IMR-90 (cell line): ENCODE results near the gene IGSF8. TPM values are rescaled to one million over a fixed set of nuclear protein-coding genes. Genes with fewer than 3 reads are reported as not detected.

ENCODE experiments used
- ATAC-seq: fragments of 200-7000 bp; cut with Tn5 transposase; 2 replicates; pipeline ENCODE4 v1.9.1; 2020; ENCODE audit warnings: low read depth, mild to moderate bottlenecking, moderate library complexity
- BruUV-seq: library from RNA; stranded (reverse); fragments of 400-500 nt; replicated peaks from 2 replicates; lab custom pipeline; 2021; lab: Mats Ljungman, UMichigan
- CTCF ChIA-PET: fragments of 300-600 bp; formaldehyde crosslinking; extraction: SDS; loops from one replicate; lab custom pipeline; 2021; ENCODE audit warnings: antibody characterized with exemption; lab: Yijun Ruan, JAX
- POLR2A ChIA-PET: fragments of 300-600 bp; sonication (Branson Sonifier 250); formaldehyde crosslinking; loops from one replicate; lab custom pipeline; 2022; ENCODE audit warnings: antibody characterized with exemption; ENCODE audit not compliant: unreplicated experiment; lab: Charles Lee
- DNase-seq: peaks from one replicate; pipeline ENCODE4 v3.0.0; 2013
- H2AFZ ChIP-seq: replicated peaks from 2 replicates; pipeline ENCODE3; 2013; ENCODE audit warnings: low read length, mild to moderate bottlenecking; ENCODE audit not compliant: poor library complexity
- H2AK5ac ChIP-seq: 2 replicates; pipeline ENCODE4 v1.6.1; 2013; ENCODE audit warnings: low read depth, low read length, inconsistent platforms
- H2AK9ac ChIP-seq: replicated peaks from 2 replicates; pipeline ENCODE3; 2013; ENCODE audit warnings: mild to moderate bottlenecking, low read depth, low read length, moderate library complexity; ENCODE audit not compliant: poor library complexity
- H2BK120ac ChIP-seq: 2 replicates; pipeline ENCODE4 v1.6.1; 2013; ENCODE audit warnings: low read depth, low read length, inconsistent platforms
- H2BK15ac ChIP-seq: 3 replicates; pipeline ENCODE4 v1.6.1; 2013; ENCODE audit warnings: low read depth, low read length, inconsistent platforms
- H2BK20ac ChIP-seq: 2 replicates; pipeline ENCODE4 v1.6.1; 2013; ENCODE audit warnings: low read depth, mild to moderate bottlenecking, inconsistent platforms, low read length, moderate library complexity
- H2BK5ac ChIP-seq: 2 replicates; pipeline ENCODE4 v1.6.1; 2013; ENCODE audit warnings: mild to moderate bottlenecking, low read depth, low read length, inconsistent platforms; ENCODE audit not compliant: poor library complexity, severe bottlenecking
- H3K14ac ChIP-seq: replicated peaks from 2 replicates; pipeline ENCODE4 v1.6.1; 2013; ENCODE audit warnings: low read depth, low read length, inconsistent platforms
- H3K18ac ChIP-seq: 2 replicates; pipeline ENCODE4 v1.6.1; 2013; ENCODE audit warnings: low read depth, low read length, control low read depth
- H3K23ac ChIP-seq: 2 replicates; pipeline ENCODE4 v1.6.1; 2013; ENCODE audit warnings: low read depth, low read length, inconsistent platforms
- H3K27ac ChIP-seq: 2 replicates; pipeline ENCODE4 v1.5.1; 2013; ENCODE audit warnings: mild to moderate bottlenecking, control low read depth, low read length; ENCODE audit not compliant: insufficient read depth
- H3K27me3 ChIP-seq: 2 replicates; pipeline ENCODE4 v1.6.1; 2013; ENCODE audit warnings: low read length; ENCODE audit not compliant: control insufficient read depth, insufficient read depth
- H3K36me3 ChIP-seq: 2 replicates; pipeline ENCODE4 v1.6.1; 2013; ENCODE audit warnings: low read length, mixed read lengths; ENCODE audit not compliant: control insufficient read depth, insufficient read depth
- H3K4ac ChIP-seq: 2 replicates; pipeline ENCODE4 v1.6.1; 2013; ENCODE audit warnings: low read depth, low read length, inconsistent platforms
- H3K4me1 ChIP-seq: 2 replicates; pipeline ENCODE4 v1.6.1; 2013; ENCODE audit warnings: low read length, mixed read lengths; ENCODE audit not compliant: control insufficient read depth, insufficient read depth
- H3K4me2 ChIP-seq: 2 replicates; pipeline ENCODE4 v1.6.1; 2013; ENCODE audit warnings: low read depth, mild to moderate bottlenecking, control low read depth, low read length, moderate library complexity
- H3K4me3 ChIP-seq: 2 replicates; pipeline ENCODE4 v1.5.1; 2013; ENCODE audit warnings: low read depth, mild to moderate bottlenecking, control low read depth, low read length, moderate library complexity; ENCODE audit not compliant: insufficient read depth
- H3K56ac ChIP-seq: 2 replicates; pipeline ENCODE4 v1.6.1; 2013; ENCODE audit warnings: low read length, inconsistent platforms; ENCODE audit not compliant: insufficient read depth; ENCODE audit errors: extremely low read depth
- H3K79me1 ChIP-seq, 2 experiments: 2 replicates each; pipeline ENCODE4 v1.6.1; 2013; ENCODE audit warnings: low read length in 2 of 2, inconsistent platforms in 1 of 2, low read depth in 1 of 2
- H3K9ac ChIP-seq: 2 replicates; pipeline ENCODE4 v1.6.1; 2013; ENCODE audit warnings: low read depth, low read length, control low read depth
- H3K9me1 ChIP-seq: 2 replicates; pipeline ENCODE4 v1.6.1; 2013; ENCODE audit warnings: low read length, inconsistent platforms; ENCODE audit not compliant: insufficient read depth
- H3K9me3 ChIP-seq: 2 replicates; pipeline ENCODE4 v1.6.1; 2013; ENCODE audit warnings: low read length; ENCODE audit not compliant: control insufficient read depth, insufficient read depth
- H4K20me1 ChIP-seq: 2 replicates; pipeline ENCODE4 v1.6.1; 2013; ENCODE audit warnings: low read length, inconsistent platforms; ENCODE audit not compliant: insufficient read depth
- H4K5ac ChIP-seq: 2 replicates; pipeline ENCODE4 v1.6.1; 2013; ENCODE audit warnings: mild to moderate bottlenecking, low read depth, low read length, control low read depth
- H4K8ac ChIP-seq, 2 experiments: 2 replicates each; pipeline ENCODE4 v1.6.1; 2013; ENCODE audit warnings: low read depth in 2 of 2, low read length in 2 of 2, control low read depth in 1 of 2, inconsistent platforms in 1 of 2
- H4K91ac ChIP-seq: 2 replicates; pipeline ENCODE4 v1.6.1; 2013; ENCODE audit warnings: low read depth, low read length, inconsistent platforms; ENCODE audit not compliant: insufficient read depth
- BHLHE40 ChIP-seq: fragments of 150-350 bp; IDR thresholded peaks from 2 replicates; pipeline ENCODE4 v1.6.1; 2016; ENCODE audit warnings: mild to moderate bottlenecking, low read depth, low read length
- CHD1 ChIP-seq: IDR thresholded peaks from 2 replicates; pipeline ENCODE4 v1.6.1; 2012; ENCODE audit warnings: low read depth, low read length, improper control_type of control experiment
- FOS ChIP-seq: fragments of 150-350 bp; IDR thresholded peaks from 2 replicates; pipeline ENCODE4 v1.6.1; 2016; ENCODE audit warnings: low read depth, low read length
- MAFK ChIP-seq: IDR thresholded peaks from 2 replicates; pipeline ENCODE4 v1.6.1; 2012; ENCODE audit warnings: low read depth, low read length, improper control_type of control experiment
- MAZ ChIP-seq: IDR thresholded peaks from 2 replicates; pipeline ENCODE4 v1.6.1; 2012; ENCODE audit warnings: low read depth, mild to moderate bottlenecking, low read length, improper control_type of control experiment, moderate library complexity, borderline replicate concordance
- MXI1 ChIP-seq: IDR thresholded peaks from 2 replicates; pipeline ENCODE4 v1.6.1; 2012; ENCODE audit warnings: low read depth, mild to moderate bottlenecking, low read length, moderate library complexity, borderline replicate concordance
- NFE2L2 ChIP-seq: fragments of 150-350 bp; IDR thresholded peaks from 2 replicates; pipeline ENCODE4 v1.6.1; 2016; ENCODE audit warnings: low read depth, mild to moderate bottlenecking, low read length
- POLR2A ChIP-seq: IDR thresholded peaks from 2 replicates; pipeline ENCODE4 v1.6.1; 2012; ENCODE audit warnings: mild to moderate bottlenecking, low read depth, low read length
- RAD21 ChIP-seq: IDR thresholded peaks from 2 replicates; pipeline ENCODE4 v1.6.1; 2012; ENCODE audit warnings: low read length, improper control_type of control experiment
- RCOR1 ChIP-seq: IDR thresholded peaks from 2 replicates; pipeline ENCODE4 v1.6.1; 2012; ENCODE audit warnings: mild to moderate bottlenecking, low read length, improper control_type of control experiment; ENCODE audit not compliant: insufficient replicate concordance
- RFX5 ChIP-seq: IDR thresholded peaks from 2 replicates; pipeline ENCODE4 v1.8.0; 2012; ENCODE audit warnings: low read depth, mild to moderate bottlenecking, low read length, moderate library complexity
- SMC3 ChIP-seq: fragments of 150-350 bp; IDR thresholded peaks from 2 replicates; pipeline ENCODE4 v1.6.1; 2016; ENCODE audit warnings: low read depth, mild to moderate bottlenecking, antibody characterized with exemption, low read length, moderate library complexity
- WGBS, 2 experiments: methylation state at CpG; one replicate each; pipeline versions ENCODE4 v1.1.5 to v1.1.7; 2013; ENCODE audit warnings: missing lambda C conversion rate in 2 of 2; ENCODE audit not compliant: insufficient read length in 1 of 2; ENCODE audit errors: extremely low coverage in 2 of 2; 5-methylcytosine and 5-hydroxymethylcytosine counted together
- dilution Hi-C: fragments of 300-500 bp; cut with HindIII; formaldehyde crosslinking; loops from one replicate; pipeline ENCODE4 v1.14.3; 2018; ENCODE audit warnings: low sequenced_read_pairs; ENCODE audit not compliant: unreplicated experiment
- in situ Hi-C: fragments of 300-500 bp; cut with MboI; formaldehyde crosslinking; loops from 3 replicates; pipeline ENCODE4 v1.14.3; 2019; ENCODE audit warnings: low sequenced_read_pairs, inconsistent platforms, mixed read lengths
- intact Hi-C: fragments of 100-400 bp; cut with micrococcal nuclease; formaldehyde crosslinking; loops from 2 replicates; pipeline ENCODE4 v1.10.0; 2022
- polyA plus RNA-seq, 3 experiments: library from polyadenylated mRNA; depleted of rRNA; stranded (reverse); fragments of >200 nt; gene quantifications; 2 replicates each; pipeline ENCODE4 v1.2.3, GENCODE V29; 2012; ENCODE audit warnings: low replicate concordance in 1 of 3
- total RNA-seq: library from RNA; depleted of rRNA; stranded (reverse); fragments of >200 nt; gene quantifications from 2 replicates; pipeline ENCODE4 v1.2.3, GENCODE V29; 2012
- TF ChIP-seq, protein P1 (sequence below): fragments of 150-350 bp; IDR thresholded peaks from 2 replicates; pipeline ENCODE4 v1.6.1; 2017; ENCODE audit warnings: mild to moderate bottlenecking, antibody characterized with exemption, low read length, low read depth

IGSF8 gene
- total and polyA plus RNA-seq, 2 of the 4 experiments (the other 2 are of a cell fraction): 8.8 to 25.2 TPM

DNA sequence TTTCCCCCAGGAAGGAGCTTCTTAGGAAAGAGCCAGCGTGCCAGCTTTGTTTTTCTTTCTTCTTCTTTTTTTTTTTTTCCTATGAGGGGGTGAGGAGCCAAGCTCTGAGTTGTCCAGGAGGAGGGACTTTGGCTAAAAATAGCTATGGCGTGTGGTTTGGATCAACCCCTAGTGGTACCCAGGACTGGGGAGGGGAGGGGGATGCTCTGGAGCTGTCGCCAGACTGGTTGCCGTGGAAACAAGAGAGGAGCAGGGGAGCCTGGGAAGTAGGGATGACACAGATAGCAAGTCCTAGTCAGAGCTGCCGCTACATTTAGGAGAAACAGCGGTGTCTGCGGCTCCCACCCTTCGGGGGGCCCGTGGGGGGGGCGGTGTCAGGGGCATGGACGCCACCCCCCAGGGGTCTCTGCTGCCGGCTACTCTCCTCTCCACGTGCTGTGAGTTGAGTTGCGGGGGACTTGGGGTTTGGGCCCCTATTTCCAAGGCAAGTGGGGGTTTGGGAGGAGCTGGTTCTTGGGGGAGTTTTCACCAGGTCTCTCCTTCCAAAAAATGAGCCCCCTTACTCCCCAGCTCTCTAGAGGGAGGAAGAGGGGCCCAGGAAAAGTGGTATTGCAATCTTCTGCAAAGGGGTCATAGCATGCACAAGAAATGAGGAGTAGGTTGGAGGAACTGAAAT lies 17.0 kb downstream of the IGSF8 start, which contains the start of gene KCNJ9:
Gene KCNJ9 (plus strand): TSS at position 278 of the 676 bp plus-strand sequence. CDS start 2,493 bp downstream, outside the sequence.
- dilution Hi-C loops: no loop called here

More for the DNA sequence above, 17.0 kb downstream of the IGSF8 start, which contains the start of gene KCNJ9:
- ATAC-seq (no peak), DNase-seq (no peak)
- H2BK20ac ChIP-seq: no peak within 1 kb of the TSS
- no peaks in the 10 kb centered on the region for H3K79me1 ChIP-seq
- H2AK9ac ChIP-seq: no peak within 1 kb of the TSS
- H4K20me1 ChIP-seq: no peaks in the 10 kb centered on the region
- no peak within 1 kb of the TSS for H2BK120ac ChIP-seq
- H4K91ac ChIP-seq: no peak within 1 kb of the TSS
- no peak within 1 kb of the TSS for H3K14ac ChIP-seq
- H4K5ac ChIP-seq: no peak within 1 kb of the TSS
- H3K9me1 ChIP-seq: no peaks in the 10 kb centered on the region
- no TSS peak for BruUV-seq
- H3K23ac ChIP-seq: no peak within 1 kb of the TSS
- no peak within 1 kb of the TSS for H3K18ac ChIP-seq
- no peak within 1 kb of the TSS for H2BK15ac ChIP-seq
- no peak within 1 kb of the TSS for H3K4me3 ChIP-seq
- H3K27me3 ChIP-seq: peaks cover 67% of the 10 kb centered on the region
- no peak within 1 kb of the TSS for H2BK5ac ChIP-seq
- ChIA-PET CTCF (no interaction called here), POLR2A (interaction anchor here (0.6 kb wide), 1 partner anchor 181 kb away, joined by 3 read pairs; the partner anchor contains the start of gene DCAF8)
- no peak within 1 kb of the TSS for H3K56ac ChIP-seq
- no peak within 1 kb of the TSS for H3K4ac ChIP-seq
- H3K9me3 ChIP-seq: no peaks in the 10 kb centered on the region; the same call in none of the 2 replicates
- H3K4me2 ChIP-seq: no peak within 1 kb of the TSS
- in situ Hi-C loops: no loop called here
- H3K27ac ChIP-seq: no peak within 1 kb of the TSS
- H2AFZ ChIP-seq: no peak within 1 kb of the TSS
- 0% methylated on average over 1 of the region's 14 CpGs; no CpG with 5 or more reads in 1 of the 2 experiments for WGBS, 2 experiments
- no peak within 1 kb of the TSS for H4K8ac ChIP-seq
- no peak within 1 kb of the TSS for H3K9ac ChIP-seq
- H2AK5ac ChIP-seq: no peak within 1 kb of the TSS
- peaks cover 3% of the 10 kb centered on the region; the same call in 1 of the 2 replicates for H3K4me1 ChIP-seq
- no peaks in the 10 kb centered on the region for H3K36me3 ChIP-seq
- intact Hi-C loops: no loop called here
- TF ChIP-seq FOS (no peak), MAZ (no peak), MAFK (no peak), BHLHE40 (no peak), MXI1 (no peak), CHD1 (no peak), RFX5 (no peak), RCOR1 (no peak), POLR2A (no peak), NFE2L2 (no peak), RAD21 (no peak), SMC3 (no peak)
- TF ChIP-seq, protein P1, sequence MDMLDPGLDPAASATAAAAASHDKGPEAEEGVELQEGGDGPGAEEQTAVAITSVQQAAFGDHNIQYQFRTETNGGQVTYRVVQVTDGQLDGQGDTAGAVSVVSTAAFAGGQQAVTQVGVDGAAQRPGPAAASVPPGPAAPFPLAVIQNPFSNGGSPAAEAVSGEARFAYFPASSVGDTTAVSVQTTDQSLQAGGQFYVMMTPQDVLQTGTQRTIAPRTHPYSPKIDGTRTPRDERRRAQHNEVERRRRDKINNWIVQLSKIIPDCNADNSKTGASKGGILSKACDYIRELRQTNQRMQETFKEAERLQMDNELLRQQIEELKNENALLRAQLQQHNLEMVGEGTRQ: no peak
